GM21723 (cell line): ENCODE data around the gene CLK2.
A peak's percentile ranks its signal among the peaks of the same experiment; 100 is the strongest.

Experiments
- ATAC-seq: cut with Tn5 transposase; IDR thresholded peaks from one replicate; pipeline ENCODE4 v1.9.1; 2021; ENCODE audit warnings: mild to moderate bottlenecking, moderate library complexity; ENCODE audit not compliant: unreplicated experiment

CLK2 gene

GRCh38 chr1:155273343-155274245 is at the start of gene CLK2:
Gene CLK2, minus strand, starts transcription at chr1:155273504. Its CDS starts 2,527 bp downstream, at chr1:155270977.
- peak; percentile 77 for ATAC-seq

GRCh38 chr1:155322571-155322952 is 49.3 kb upstream of the CLK2 start:
- no peak for ATAC-seq

- ATAC-seq = no peak
Observed at GRCh38 chr1:155321639-155322503, 48.6 kb upstream of the CLK2 start.

GRCh38 chr1:155320661-155321617 is 47.6 kb upstream of the CLK2 start, which contains the start of gene RUSC1:
Gene RUSC1, plus strand, starts transcription at chr1:155320894. Its CDS starts 880 bp downstream, at chr1:155321774.
- ATAC-seq = no peak

- no peak for ATAC-seq
Observed at GRCh38 chr1:155320252-155320651, 46.9 kb upstream of the CLK2 start.

- ATAC-seq = no peak
Observed at GRCh38 chr1:155319536-155319935, 46.2 kb upstream of the CLK2 start.

- ATAC-seq = no peak
Observed at GRCh38 chr1:155318082-155318481, 44.8 kb upstream of the CLK2 start.

- ATAC-seq = no peak
Observed at GRCh38 chr1:155316922-155317321, 43.6 kb upstream of the CLK2 start.

- ATAC-seq = no peak
Observed at GRCh38 chr1:155313261-155313660, 40.0 kb upstream of the CLK2 start.

- no peak for ATAC-seq
Observed at GRCh38 chr1:155309423-155310021, 36.2 kb upstream of the CLK2 start.

GRCh38 chr1:155308493-155309422 is 35.5 kb upstream of the CLK2 start, which contains the start of gene FDPS:
Gene FDPS, plus strand, starts transcription at chr1:155308866. Its CDS starts 924 bp downstream, at chr1:155309790.
- ATAC-seq = peak; percentile 96

GRCh38 chr1:155307247-155307740 is 34.0 kb upstream of the CLK2 start:
- no peak for ATAC-seq

GRCh38 chr1:155305881-155306391 is 32.6 kb upstream of the CLK2 start:
- no peak for ATAC-seq

- no peak for ATAC-seq
Observed at GRCh38 chr1:155304558-155305063, 31.3 kb upstream of the CLK2 start.

- no peak for ATAC-seq
Observed at GRCh38 chr1:155301342-155301841, 28.1 kb upstream of the CLK2 start, which contains the start of gene PKLR. Gene PKLR, minus strand, starts transcription at chr1:155301438. Its CDS starts 43 bp downstream, at chr1:155301395.

GRCh38 chr1:155300553-155301329 is 27.4 kb upstream of the CLK2 start:
- ATAC-seq = no peak

GRCh38 chr1:155300024-155300423 is 26.7 kb upstream of the CLK2 start:
- ATAC-seq = no peak
